Prostate gland (tissue), 1 donor: Measurements from ENCODE around the gene HAT1.

ENCODE experiments used
- POLR2A ChIP-seq: fragments of 450-650 bp; IDR thresholded peaks from one replicate; pipeline ENCODE4 v1.6.1; 2016; ENCODE audit warnings: antibody characterized with exemption, mild to moderate bottlenecking
- POLR2AphosphoS5 ChIP-seq: sonication (generic); formaldehyde crosslinking; IDR thresholded peaks from one replicate; pipeline ENCODE4 v1.6.1; 2017; ENCODE audit warnings: antibody characterized with exemption

GRCh38 chr2:171979103-171979502, 56.8 kb downstream of the HAT1 start:
- TF ChIP-seq POLR2A: no peak
- TF ChIP-seq POLR2AphosphoS5: no peak
